ENCODE data around the gene GSTA5.
"Not testable (repeated sequence)": the region's sequence is repeated elsewhere in the genome, so short reads cannot be mapped to it uniquely, and the experiment has no call there.

The GSTA5 gene

GRCh38 chr6:52858416-52858815 is 17.8 kb upstream of the GSTA5 start:
- Histone ChIP-seq H3F3A (ENCODE audit: insufficient read depth, low read length) (no peaks in the 10 kb centered on the region), H3K9me3 (ENCODE audit: low read length) (no peaks in the 10 kb centered on the region), H3K9me2 (ENCODE audit: low read depth, low read length) (no peaks in the 10 kb centered on the region), H3K27ac (ENCODE audit: low read depth, low read length, poor library complexity, severe bottlenecking) (no peak overlapping the region), H3K4me1 (ENCODE audit: insufficient read depth, low read length, severe bottlenecking) (no peaks in the 10 kb centered on the region), H3K79me2 (ENCODE audit: insufficient read depth, low read length) (no peaks in the 10 kb centered on the region), H4K20me1 (ENCODE audit: insufficient read depth, low read length) (no peaks in the 10 kb centered on the region), H3K9ac (ENCODE audit: low read length) (no peak overlapping the region), H3K27me3 (ENCODE audit: insufficient read depth, low read length) (no peaks in the 10 kb centered on the region), H3K36me3 (ENCODE audit: insufficient read depth, low read length) (no peaks in the 10 kb centered on the region), H3K4me3 (ENCODE audit: low read depth, low read length, poor library complexity, severe bottlenecking) (no peak overlapping the region), H3K4me2 (ENCODE audit: low read length) (no peak overlapping the region), H2AFZ (ENCODE audit: low read length) (no peak overlapping the region)
- TF ChIP-seq CTCF (IDR thresholded peaks at IDR 0.05; ENCODE audit: low read length): no peak
- no peak for TF ChIP-seq EZH2 (IDR thresholded peaks at IDR 0.05; ENCODE audit: borderline replicate concordance, low read length)

DNA sequence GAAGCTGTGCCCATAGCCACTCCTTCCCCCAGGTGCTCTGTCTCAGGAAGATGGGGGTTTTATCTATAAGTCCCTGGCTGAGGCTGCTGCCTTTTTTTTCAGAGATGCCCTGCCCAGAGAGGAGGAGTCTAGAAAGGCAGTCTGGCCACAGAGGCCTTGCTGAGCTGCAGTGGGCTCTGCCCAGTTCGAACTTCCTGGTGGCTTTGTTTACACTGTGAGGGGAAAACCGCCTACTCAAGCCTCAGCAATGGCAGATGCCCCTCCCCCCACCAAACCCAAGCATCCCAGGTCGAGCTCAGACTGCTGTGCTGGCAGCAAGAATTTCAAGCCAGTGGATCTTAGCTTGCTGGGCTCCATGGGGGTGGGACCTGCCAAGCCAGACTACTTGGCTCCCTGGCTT is 15.5 kb upstream of the GSTA5 start:
- not testable (repeated sequence) for H3K27ac ChIP-seq (ENCODE audit: low read depth, low read length, poor library complexity, severe bottlenecking); H3F3A ChIP-seq (ENCODE audit: insufficient read depth, low read length)

GRCh38 chr6:52849137-52849536 is 8.5 kb upstream of the GSTA5 start:
- TF ChIP-seq CTCF (IDR thresholded peaks at IDR 0.05; ENCODE audit: low read length) (no peak), EZH2 (IDR thresholded peaks at IDR 0.05; ENCODE audit: borderline replicate concordance, low read length) (no peak)
- Histone ChIP-seq H3K4me3 (ENCODE audit: low read depth, low read length, poor library complexity, severe bottlenecking) (no peak overlapping the region), H3K27ac (ENCODE audit: low read depth, low read length, poor library complexity, severe bottlenecking) (no peak overlapping the region), H3K79me2 (ENCODE audit: insufficient read depth, low read length) (no peaks in the 10 kb centered on the region), H3K4me1 (ENCODE audit: insufficient read depth, low read length, severe bottlenecking) (no peaks in the 10 kb centered on the region), H3F3A (ENCODE audit: insufficient read depth, low read length) (no peaks in the 10 kb centered on the region), H3K9ac (ENCODE audit: low read length) (no peak overlapping the region), H3K9me3 (ENCODE audit: low read length) (no peaks in the 10 kb centered on the region), H3K27me3 (ENCODE audit: insufficient read depth, low read length) (no peaks in the 10 kb centered on the region), H3K9me2 (ENCODE audit: low read depth, low read length) (no peaks in the 10 kb centered on the region), H3K36me3 (ENCODE audit: insufficient read depth, low read length) (no peaks in the 10 kb centered on the region), H3K4me2 (ENCODE audit: low read length) (no peak overlapping the region), H2AFZ (ENCODE audit: low read length) (no peak overlapping the region), H4K20me1 (ENCODE audit: insufficient read depth, low read length) (no peaks in the 10 kb centered on the region)

More for the DNA sequence above, 15.5 kb upstream of the GSTA5 start:
- not testable (repeated sequence) for H3K79me2 ChIP-seq (ENCODE audit: insufficient read depth, low read length); H3K36me3 ChIP-seq (ENCODE audit: insufficient read depth, low read length); H3K9me3 ChIP-seq (ENCODE audit: low read length); H2AFZ ChIP-seq (ENCODE audit: low read length); H3K4me3 ChIP-seq (ENCODE audit: low read depth, low read length, poor library complexity, severe bottlenecking); H3K9ac ChIP-seq (ENCODE audit: low read length); H3K4me1 ChIP-seq (ENCODE audit: insufficient read depth, low read length, severe bottlenecking); H3K4me2 ChIP-seq (ENCODE audit: low read length); H3K9me2 ChIP-seq (ENCODE audit: low read depth, low read length); H3K27me3 ChIP-seq (ENCODE audit: insufficient read depth, low read length); H4K20me1 ChIP-seq (ENCODE audit: insufficient read depth, low read length)

GRCh38 chr6:52846002-52846401 is 5.4 kb upstream of the GSTA5 start:
- H3K4me3 ChIP-seq (ENCODE audit: low read depth, low read length, poor library complexity, severe bottlenecking): no peak overlapping the region
- no peaks in the 10 kb centered on the region for H3K36me3 ChIP-seq (ENCODE audit: insufficient read depth, low read length)
- no peaks in the 10 kb centered on the region for H3K27me3 ChIP-seq (ENCODE audit: insufficient read depth, low read length)
- H4K20me1 ChIP-seq (ENCODE audit: insufficient read depth, low read length): no peaks in the 10 kb centered on the region
- H3K9me3 ChIP-seq (ENCODE audit: low read length): no peaks in the 10 kb centered on the region
- no peaks in the 10 kb centered on the region for H3K9me2 ChIP-seq (ENCODE audit: low read depth, low read length)
- H3K4me1 ChIP-seq (ENCODE audit: insufficient read depth, low read length, severe bottlenecking): no peaks in the 10 kb centered on the region
- H3F3A ChIP-seq (ENCODE audit: insufficient read depth, low read length): no peaks in the 10 kb centered on the region
- H2AFZ ChIP-seq (ENCODE audit: low read length): no peak overlapping the region
- no peak overlapping the region for H3K9ac ChIP-seq (ENCODE audit: low read length)
- no peak overlapping the region for H3K4me2 ChIP-seq (ENCODE audit: low read length)
- no peak overlapping the region for H3K27ac ChIP-seq (ENCODE audit: low read depth, low read length, poor library complexity, severe bottlenecking)
- no peak for TF ChIP-seq CTCF (IDR thresholded peaks at IDR 0.05; ENCODE audit: low read length)
- no peak for TF ChIP-seq EZH2 (IDR thresholded peaks at IDR 0.05; ENCODE audit: borderline replicate concordance, low read length)
- H3K79me2 ChIP-seq (ENCODE audit: insufficient read depth, low read length): no peaks in the 10 kb centered on the region

Data from OCI-LY1 (cell line).